Measurements from ENCODE around the gene SLC37A1. TPM values are rescaled to one million over a fixed set of nuclear protein-coding genes. Genes with fewer than 3 reads are reported as not detected.

The SLC37A1 gene
- total RNA-seq, 1 experiment from 2014 or later = 4.9 TPM

- Mint-ChIP-seq H3K27ac (ENCODE audit: low read depth, unreplicated experiment) (no peak overlapping the region), H3K4me3 (ENCODE audit: unreplicated experiment) (no peak overlapping the region), H3K9me3 (ENCODE audit: unreplicated experiment) (no peaks in the 10 kb centered on the region), H3K27me3 (ENCODE audit: insufficient read depth, unreplicated experiment) (peaks cover 19% of the 10 kb centered on the region), H3K4me1 (ENCODE audit: insufficient read depth, unreplicated experiment) (no peaks in the 10 kb centered on the region), H3K36me3 (ENCODE audit: insufficient read depth, unreplicated experiment) (no peaks in the 10 kb centered on the region)
- POLR2A ChIA-PET = no interaction called here
- no peak for DNase-seq (ENCODE audit: unreplicated experiment)
- intact Hi-C loops (cut with micrococcal nuclease) = no loop called here
- CTCF ChIA-PET = no interaction called here
- no TSS peak for BruUV-seq (replicated peaks)
- TF ChIP-seq CTCF (IDR thresholded peaks at IDR 0.05; ENCODE audit: unreplicated experiment) = no peak
Observed at GRCh38 chr21:42608446-42608845, 94.8 kb downstream of the SLC37A1 start.

GRCh38 chr21:42609811-42610210 is 96.2 kb downstream of the SLC37A1 start:
- no peak for DNase-seq (ENCODE audit: unreplicated experiment)
- no peak overlapping the region for H3K4me3 Mint-ChIP-seq (ENCODE audit: unreplicated experiment)
- intact Hi-C loops (cut with micrococcal nuclease) = no loop called here
- H3K27ac Mint-ChIP-seq (ENCODE audit: low read depth, unreplicated experiment) = no peak overlapping the region
- TF ChIP-seq CTCF (IDR thresholded peaks at IDR 0.05; ENCODE audit: unreplicated experiment) = no peak
- H3K9me3 Mint-ChIP-seq (ENCODE audit: unreplicated experiment) = no peaks in the 10 kb centered on the region
- ChIA-PET POLR2A (no interaction called here), CTCF (no interaction called here)
- peaks cover 19% of the 10 kb centered on the region for H3K27me3 Mint-ChIP-seq (ENCODE audit: insufficient read depth, unreplicated experiment)
- BruUV-seq (replicated peaks) = no TSS peak
- H3K36me3 Mint-ChIP-seq (ENCODE audit: insufficient read depth, unreplicated experiment) = no peaks in the 10 kb centered on the region
- no peaks in the 10 kb centered on the region for H3K4me1 Mint-ChIP-seq (ENCODE audit: insufficient read depth, unreplicated experiment)

GRCh38 chr21:42611852-42612251 is 98.2 kb downstream of the SLC37A1 start:
- Mint-ChIP-seq H3K27ac (ENCODE audit: low read depth, unreplicated experiment) (no peak overlapping the region), H3K9me3 (ENCODE audit: unreplicated experiment) (no peaks in the 10 kb centered on the region), H3K4me1 (ENCODE audit: insufficient read depth, unreplicated experiment) (no peaks in the 10 kb centered on the region), H3K36me3 (ENCODE audit: insufficient read depth, unreplicated experiment) (no peaks in the 10 kb centered on the region), H3K4me3 (ENCODE audit: unreplicated experiment) (no peak overlapping the region), H3K27me3 (ENCODE audit: insufficient read depth, unreplicated experiment) (peaks cover 7% of the 10 kb centered on the region)
- POLR2A ChIA-PET = no interaction called here
- intact Hi-C loops (cut with micrococcal nuclease) = no loop called here
- CTCF ChIA-PET = interaction anchor here (0.6 kb wide), 1 partner anchor 155 kb away, joined by 3 read pairs; no protein-coding TSS in a partner anchor
- BruUV-seq (replicated peaks) = no TSS peak
- DNase-seq (ENCODE audit: unreplicated experiment) = no peak
- TF ChIP-seq CTCF (IDR thresholded peaks at IDR 0.05; ENCODE audit: unreplicated experiment) = no peak

DNA sequence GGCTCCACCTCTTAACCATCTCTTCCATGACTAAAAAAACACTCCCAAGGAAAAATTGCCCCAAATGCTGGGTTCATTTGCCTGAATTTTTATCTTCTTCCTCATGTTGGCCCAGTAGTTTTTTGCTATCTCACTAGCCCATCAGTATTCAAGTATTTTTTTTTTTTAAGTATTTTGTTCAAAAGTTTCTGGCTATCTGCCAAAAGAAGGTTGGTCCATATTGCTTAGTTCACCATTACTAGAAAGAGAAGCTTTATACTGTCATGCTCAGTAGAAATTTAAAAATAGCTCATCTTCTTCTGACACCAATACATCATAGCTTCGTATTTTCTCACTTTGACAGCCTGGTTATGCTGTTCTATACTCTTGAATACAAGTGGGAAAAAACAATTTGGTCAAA is 98.7 kb downstream of the SLC37A1 start:
- POLR2A ChIA-PET = no interaction called here
- Mint-ChIP-seq H3K27ac (ENCODE audit: low read depth, unreplicated experiment) (no peak overlapping the region), H3K4me1 (ENCODE audit: insufficient read depth, unreplicated experiment) (no peaks in the 10 kb centered on the region), H3K9me3 (ENCODE audit: unreplicated experiment) (no peaks in the 10 kb centered on the region), H3K36me3 (ENCODE audit: insufficient read depth, unreplicated experiment) (no peaks in the 10 kb centered on the region), H3K4me3 (ENCODE audit: unreplicated experiment) (no peak overlapping the region), H3K27me3 (ENCODE audit: insufficient read depth, unreplicated experiment) (peaks cover 1% of the 10 kb centered on the region)
- no peak for DNase-seq (ENCODE audit: unreplicated experiment)
- no TSS peak for BruUV-seq (replicated peaks)
- CTCF ChIA-PET = interaction anchor here (0.6 kb wide), 1 partner anchor 155 kb away, joined by 3 read pairs; no protein-coding TSS in a partner anchor
- intact Hi-C loops (cut with micrococcal nuclease) = no loop called here
- TF ChIP-seq CTCF (IDR thresholded peaks at IDR 0.05; ENCODE audit: unreplicated experiment) = no peak

All from MCF 10A (cell line).